KMS-11 (cell line): ENCODE results near the gene CTIF.

ENCODE experiments used
- H2AFZ ChIP-seq: fragments of 200-600 bp; sonication (generic); 2 replicates; pipeline ENCODE4 v1.6.1; 2016; ENCODE audit warnings: antibody characterized with exemption, mixed run types, low read depth
- H3K27ac ChIP-seq: fragments of 200-600 bp; sonication (generic); 2 replicates; pipeline ENCODE4 v1.6.1; 2016; ENCODE audit warnings: mild to moderate bottlenecking, mixed run types
- H3K27me3 ChIP-seq: fragments of 200-600 bp; sonication (generic); 2 replicates; pipeline ENCODE4 v1.6.1; 2017; ENCODE audit warnings: mild to moderate bottlenecking, low read depth, mixed run types, moderate library complexity; ENCODE audit not compliant: insufficient read depth
- H3K36me3 ChIP-seq: fragments of 200-600 bp; sonication (generic); 2 replicates; pipeline ENCODE4 v1.6.1; 2017; ENCODE audit warnings: mild to moderate bottlenecking, mixed run types; ENCODE audit not compliant: insufficient read depth
- H3K4me1 ChIP-seq: fragments of 200-600 bp; sonication (generic); 2 replicates; pipeline ENCODE4 v1.6.1; 2016; ENCODE audit warnings: mild to moderate bottlenecking, low read depth, mixed run types; ENCODE audit not compliant: poor library complexity, severe bottlenecking
- H3K4me2 ChIP-seq: fragments of 200-600 bp; sonication (generic); 2 replicates; pipeline ENCODE4 v1.7.0; 2016; ENCODE audit warnings: mild to moderate bottlenecking, mixed run types
- H3K4me3 ChIP-seq: fragments of 200-600 bp; sonication (generic); IDR thresholded peaks from 2 replicates; pipeline ENCODE4 v1.6.1; 2017; ENCODE audit warnings: low read depth, low read length, mixed read lengths; ENCODE audit not compliant: insufficient read depth
- H3K79me2 ChIP-seq: fragments of 200-600 bp; sonication (generic); 2 replicates; pipeline ENCODE4 v1.6.1; 2016; ENCODE audit warnings: low read depth, mixed run types; ENCODE audit not compliant: insufficient read depth
- H3K9ac ChIP-seq: fragments of 200-600 bp; sonication (generic); 2 replicates; pipeline ENCODE4 v1.6.1; 2016; ENCODE audit warnings: mild to moderate bottlenecking, mixed run types
- H4K20me1 ChIP-seq: fragments of 200-600 bp; sonication (generic); 2 replicates; pipeline ENCODE4 v1.6.1; 2016; ENCODE audit warnings: mild to moderate bottlenecking, mixed run types; ENCODE audit not compliant: insufficient read depth
- CTCF ChIP-seq: fragments of 200-600 bp; sonication (generic); conservative IDR thresholded peaks from 2 replicates; pipeline ENCODE4 v1.6.1; 2017; ENCODE audit warnings: low read depth, mild to moderate bottlenecking, antibody characterized with exemption, low read length, moderate library complexity, mixed read lengths

Gene CTIF

DNA sequence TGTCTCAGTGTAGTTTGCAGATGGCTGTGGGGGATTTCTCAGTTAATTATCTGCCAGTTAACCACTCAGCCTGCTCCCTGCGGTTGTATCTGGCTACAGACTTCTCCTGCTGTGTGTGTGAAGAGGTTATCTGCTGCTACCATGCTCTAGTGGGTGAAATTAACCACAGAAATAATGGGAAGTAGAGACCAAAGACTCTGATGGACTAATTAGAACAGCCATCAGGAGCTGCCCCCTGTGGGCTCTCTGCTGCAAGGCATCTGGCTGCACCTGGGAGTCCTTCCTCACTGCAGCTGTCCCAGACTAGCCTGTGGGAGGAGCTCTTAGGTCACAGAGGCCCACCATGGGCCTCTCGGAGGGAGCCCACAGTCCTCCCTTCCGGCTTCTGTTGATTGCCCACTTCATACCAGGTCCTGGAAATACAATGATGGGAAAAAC, 66.6 kb downstream of the CTIF start:
- Histone ChIP-seq H3K79me2 (no peaks in the 10 kb centered on the region; the same call in 1 of the 2 replicates), H3K27me3 (no peaks in the 10 kb centered on the region), H3K9ac (no peak overlapping the region), H3K27ac (no peak overlapping the region), H2AFZ (no peak overlapping the region), H3K36me3 (no peaks in the 10 kb centered on the region), H4K20me1 (no peaks in the 10 kb centered on the region), H3K4me2 (peak overlapping the region; percentile 3; the same call in 1 of the 2 replicates), H3K4me3 (no peak overlapping the region), H3K4me1 (peaks cover 15% of the 10 kb centered on the region)
- peak; percentile 60 for TF ChIP-seq CTCF

GRCh38 chr18:48607056-48607984, 68.5 kb downstream of the CTIF start:
- Histone ChIP-seq H3K79me2 (no peaks in the 10 kb centered on the region; the same call in 1 of the 2 replicates), H3K4me1 (peaks cover 15% of the 10 kb centered on the region), H2AFZ (no peak overlapping the region), H4K20me1 (no peaks in the 10 kb centered on the region), H3K27ac (no peak overlapping the region), H3K36me3 (no peaks in the 10 kb centered on the region), H3K4me2 (no peak overlapping the region), H3K27me3 (no peaks in the 10 kb centered on the region), H3K4me3 (no peak overlapping the region), H3K9ac (no peak overlapping the region)
- no peak for TF ChIP-seq CTCF

- Histone ChIP-seq H3K27me3 (no peaks in the 10 kb centered on the region), H3K4me3 (no peak overlapping the region), H3K36me3 (no peaks in the 10 kb centered on the region), H3K27ac (no peak overlapping the region), H4K20me1 (no peaks in the 10 kb centered on the region), H3K4me1 (peaks cover 15% of the 10 kb centered on the region), H3K4me2 (no peak overlapping the region), H3K79me2 (no peaks in the 10 kb centered on the region; the same call in 1 of the 2 replicates), H3K9ac (no peak overlapping the region), H2AFZ (no peak overlapping the region)
- TF ChIP-seq CTCF: no peak
These were observed 69.8 kb downstream of the CTIF start for GRCh38 chr18:48608581-48608980.

GRCh38 chr18:48609114-48609513, 70.3 kb downstream of the CTIF start:
- no peak for TF ChIP-seq CTCF
- no peaks in the 10 kb centered on the region; the same call in 1 of the 2 replicates for H3K79me2 ChIP-seq
- H2AFZ ChIP-seq: no peak overlapping the region
- no peaks in the 10 kb centered on the region for H3K36me3 ChIP-seq
- no peak overlapping the region for H3K27ac ChIP-seq
- H3K4me3 ChIP-seq: no peak overlapping the region
- no peak overlapping the region for H3K4me2 ChIP-seq
- peaks cover 15% of the 10 kb centered on the region for H3K4me1 ChIP-seq
- no peak overlapping the region for H3K9ac ChIP-seq
- H3K27me3 ChIP-seq: no peaks in the 10 kb centered on the region
- H4K20me1 ChIP-seq: no peaks in the 10 kb centered on the region
